ENCODE results near the gene FCN3. TPM values are rescaled to one million over a fixed set of nuclear protein-coding genes. Genes with fewer than 3 reads are reported as not detected.

FCN3 gene
- total and polyA plus RNA-seq, 9 of the 15 experiments (the other 6 are each of a cell fraction or from before 2014, with no cell fraction given): 0.49 TPM; not detected in 8

DNA sequence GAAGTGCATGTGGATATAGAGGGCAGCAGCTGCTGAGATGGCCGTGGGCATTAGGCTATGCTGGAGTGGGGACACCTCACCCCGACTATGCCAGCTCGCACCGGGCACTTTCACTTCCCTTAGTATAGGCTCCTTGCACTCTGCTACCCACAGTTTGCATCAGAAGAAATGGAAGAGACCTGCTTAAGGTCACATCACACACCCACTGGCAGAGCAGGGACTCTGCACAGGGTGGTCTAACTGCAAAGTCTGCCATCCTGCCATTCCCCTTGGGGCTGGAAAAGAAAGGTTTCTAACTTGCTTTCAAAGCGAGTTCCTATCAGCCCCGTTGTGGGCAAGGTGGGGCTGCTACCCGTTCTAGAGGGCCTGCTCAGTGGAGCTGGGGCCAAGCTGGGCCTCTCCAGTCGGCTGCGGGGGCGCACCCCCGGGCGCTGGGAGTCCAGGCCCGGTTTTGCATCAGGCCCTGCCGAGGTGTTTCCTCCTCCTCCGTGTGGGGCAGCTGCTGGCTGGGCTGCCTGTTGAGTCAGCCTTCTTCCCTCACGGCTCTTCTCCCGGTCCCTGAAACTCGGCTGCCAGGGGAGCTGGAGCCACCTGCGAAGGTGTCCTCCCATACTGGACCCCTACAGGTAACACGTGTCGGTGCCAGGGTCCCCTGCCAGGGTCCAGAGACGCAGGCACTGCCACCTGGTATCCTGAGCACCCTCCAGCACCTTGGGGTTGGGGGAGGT, 32.9 kb downstream of the FCN3 start, which contains the start of gene SYTL1 (continued):
- TF ChIP-seq GATAD2B (IDR thresholded peaks at IDR 0.05; ENCODE audit: borderline replicate concordance) (no peak), POU5F1 (IDR thresholded peaks at IDR 0.05; ENCODE audit: borderline replicate concordance, low read depth, low read length, partially characterized antibody) (no peak), RBFOX2 (IDR thresholded peaks at IDR 0.05; ENCODE audit: low read depth, low read length) (peak; percentile 67), HOXB6 (CRISPR knock-in tag; IDR thresholded peaks at IDR 0.05; ENCODE audit: borderline replicate concordance) (no peak), TSC22D4 (tag; IDR thresholded peaks at IDR 0.05) (no peak), NR2C2 (CRISPR knock-in tag; IDR thresholded peaks at IDR 0.05) (no peak), NR2C2 (tag; IDR thresholded peaks at IDR 0.05) (no peak), YY1 (IDR thresholded peaks at IDR 0.05; ENCODE audit: borderline replicate concordance in 1 of 3, control insufficient read depth in 1 of 3, extremely low read depth in 1 of 3, insufficient read depth in 3 of 3, insufficient read length in 1 of 3, insufficient replicate concordance in 2 of 3, low read depth in 1 of 3, low read length in 2 of 3) (peak in 2 of 3 experiments; percentile 5 to 39), SREBF1 (IDR thresholded peaks at IDR 0.05; ENCODE audit: borderline replicate concordance, low read depth, low read length) (no peak), NR3C1 (CRISPR knock-in tag; IDR thresholded peaks at IDR 0.05) (no peak), ZNF232 (CRISPR knock-in tag; IDR thresholded peaks at IDR 0.05) (peak; percentile 40; the same call in 1 of the 2 replicates), COPS2 (conservative IDR thresholded peaks at IDR 0.05) (no peak), ZBTB49 (CRISPR knock-in tag; IDR thresholded peaks at IDR 0.05; ENCODE audit: borderline replicate concordance) (no peak), CBFA2T2 (conservative IDR thresholded peaks at IDR 0.05) (no peak), RAD21 (CRISPR knock-in tag; conservative IDR thresholded peaks at IDR 0.05 in 1 of 2, IDR thresholded peaks at IDR 0.05 in 1 of 2) (no peak; a peak in 1 of 4 replicates), SMARCA5 (IDR thresholded peaks at IDR 0.05) (no peak), HEY1 (CRISPR knock-in tag; IDR thresholded peaks at IDR 0.05; ENCODE audit: borderline replicate concordance) (no peak), IRF2 (CRISPR knock-in tag; IDR thresholded peaks at IDR 0.05) (no peak), KAT7 (CRISPR knock-in tag; IDR thresholded peaks at IDR 0.05; ENCODE audit: borderline replicate concordance) (no peak), HDAC3 (IDR thresholded peaks at IDR 0.05; ENCODE audit: borderline replicate concordance, partially characterized antibody) (no peak)
- TF ChIP-seq, protein P1, sequence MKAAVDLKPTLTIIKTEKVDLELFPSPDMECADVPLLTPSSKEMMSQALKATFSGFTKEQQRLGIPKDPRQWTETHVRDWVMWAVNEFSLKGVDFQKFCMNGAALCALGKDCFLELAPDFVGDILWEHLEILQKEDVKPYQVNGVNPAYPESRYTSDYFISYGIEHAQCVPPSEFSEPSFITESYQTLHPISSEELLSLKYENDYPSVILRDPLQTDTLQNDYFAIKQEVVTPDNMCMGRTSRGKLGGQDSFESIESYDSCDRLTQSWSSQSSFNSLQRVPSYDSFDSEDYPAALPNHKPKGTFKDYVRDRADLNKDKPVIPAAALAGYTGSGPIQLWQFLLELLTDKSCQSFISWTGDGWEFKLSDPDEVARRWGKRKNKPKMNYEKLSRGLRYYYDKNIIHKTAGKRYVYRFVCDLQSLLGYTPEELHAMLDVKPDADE (conservative IDR thresholded peaks at IDR 0.05; ENCODE audit: control insufficient read depth, low read depth, low read length): no peak; the same call in 1 of the 2 replicates
- TF ChIP-seq, protein P2, sequence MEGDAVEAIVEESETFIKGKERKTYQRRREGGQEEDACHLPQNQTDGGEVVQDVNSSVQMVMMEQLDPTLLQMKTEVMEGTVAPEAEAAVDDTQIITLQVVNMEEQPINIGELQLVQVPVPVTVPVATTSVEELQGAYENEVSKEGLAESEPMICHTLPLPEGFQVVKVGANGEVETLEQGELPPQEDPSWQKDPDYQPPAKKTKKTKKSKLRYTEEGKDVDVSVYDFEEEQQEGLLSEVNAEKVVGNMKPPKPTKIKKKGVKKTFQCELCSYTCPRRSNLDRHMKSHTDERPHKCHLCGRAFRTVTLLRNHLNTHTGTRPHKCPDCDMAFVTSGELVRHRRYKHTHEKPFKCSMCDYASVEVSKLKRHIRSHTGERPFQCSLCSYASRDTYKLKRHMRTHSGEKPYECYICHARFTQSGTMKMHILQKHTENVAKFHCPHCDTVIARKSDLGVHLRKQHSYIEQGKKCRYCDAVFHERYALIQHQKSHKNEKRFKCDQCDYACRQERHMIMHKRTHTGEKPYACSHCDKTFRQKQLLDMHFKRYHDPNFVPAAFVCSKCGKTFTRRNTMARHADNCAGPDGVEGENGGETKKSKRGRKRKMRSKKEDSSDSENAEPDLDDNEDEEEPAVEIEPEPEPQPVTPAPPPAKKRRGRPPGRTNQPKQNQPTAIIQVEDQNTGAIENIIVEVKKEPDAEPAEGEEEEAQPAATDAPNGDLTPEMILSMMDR (IDR thresholded peaks at IDR 0.05 in 2 of 3, conservative IDR thresholded peaks at IDR 0.05 in 1 of 3; ENCODE audit: insufficient read depth in 2 of 3, low read depth in 1 of 3, low read length in 3 of 3): no peak
